ENCODE results near the gene TRAF5. TPM values are rescaled to one million over a fixed set of nuclear protein-coding genes. Genes with fewer than 3 reads are reported as not detected.

Gene TRAF5
- 12.6 and 13.0 TPM in 2 replicates for total RNA-seq

GRCh38 chr1:211326528-211327345 lies at the start of gene TRAF5:
TRAF5 (plus strand) TSS chr1:211326833; CDS start chr1:211353240, 26,407 bp downstream.

Other genes starting within 250 kb of the TRAF5 start
- gene KCNH1, start 192.7 kb upstream of the TRAF5 start, total RNA-seq, result under 0.01 TPM in 1 of 2 replicates, not detected in the other
- 29.4 and 29.7 TPM in 2 replicates for gene RCOR3, start 67.5 kb upstream of the TRAF5 start, total RNA-seq
- gene RD3, start 165.3 kb downstream of the TRAF5 start, total RNA-seq, result not detected in 2 replicates